G401.6 (cell line): ENCODE measurements around the gene TMCO4.
"Not testable (repeated sequence)": the region's sequence is repeated elsewhere in the genome, so short reads cannot be mapped to it uniquely, and the experiment has no call there.

Source experiments
- FAIRE-seq: peaks from 2 replicates; lab custom pipeline; 2012; peaks lifted over from hg19 to GRCh38; lab: Jason Lieb, UNC

The TMCO4 gene

DNA sequence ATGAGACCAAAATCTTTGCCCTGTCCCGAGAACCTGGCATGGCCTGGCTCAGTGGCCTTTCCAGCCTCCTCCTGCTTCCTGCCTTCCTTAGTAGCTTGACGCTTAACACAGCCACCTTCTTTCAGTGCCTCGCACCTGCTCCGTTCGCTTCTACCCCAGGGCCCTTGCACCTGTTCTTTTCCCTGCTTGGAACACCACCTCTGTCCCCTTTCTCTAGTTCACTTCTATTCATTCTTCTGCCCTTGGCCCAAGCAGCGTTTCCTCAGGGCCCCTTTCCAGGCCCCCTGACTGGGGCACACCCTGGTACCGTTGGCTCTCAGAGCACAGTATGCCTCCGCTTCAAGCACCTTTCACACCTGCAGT, 144.0 kb downstream of the TMCO4 start:
- no peak for FAIRE-seq

DNA sequence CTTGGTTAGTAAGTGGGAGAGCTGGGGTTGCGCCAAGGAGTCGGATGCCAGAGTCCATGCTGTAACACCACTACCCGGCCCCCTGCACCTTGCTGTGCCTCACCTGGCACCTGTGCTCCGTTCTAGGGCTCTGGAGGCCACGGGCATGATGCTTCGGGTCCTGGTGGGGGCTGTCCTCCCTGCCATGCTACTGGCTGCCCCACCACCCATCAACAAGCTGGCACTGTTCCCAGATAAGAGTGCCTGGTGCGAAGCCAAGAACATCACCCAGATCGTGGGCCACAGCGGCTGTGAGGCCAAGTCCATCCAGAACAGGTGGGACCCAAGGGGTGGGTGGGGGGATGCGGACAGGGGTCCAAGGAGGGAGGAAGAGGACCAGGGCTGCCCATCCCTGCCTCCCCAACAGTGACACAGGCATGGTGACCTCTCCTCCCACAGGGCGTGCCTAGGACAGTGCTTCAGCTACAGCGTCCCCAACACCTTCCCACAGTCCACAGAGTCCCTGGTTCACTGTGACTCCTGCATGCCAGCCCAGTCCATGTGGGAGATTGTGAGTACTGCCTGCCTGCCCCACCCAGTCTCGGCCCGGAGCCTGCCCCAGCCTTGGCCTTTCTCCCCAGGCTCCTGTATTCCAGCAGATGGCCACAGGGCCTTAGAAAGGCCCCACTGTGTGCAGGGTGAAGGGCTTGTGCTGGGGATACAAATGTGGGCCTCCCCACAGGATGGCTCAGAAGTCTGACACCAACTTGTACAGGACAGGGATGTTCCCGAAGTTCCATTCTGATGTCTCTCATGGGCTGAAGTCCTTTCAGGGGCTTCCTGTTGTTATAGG, 144.6 kb downstream of the TMCO4 start:
- no peak for FAIRE-seq

DNA sequence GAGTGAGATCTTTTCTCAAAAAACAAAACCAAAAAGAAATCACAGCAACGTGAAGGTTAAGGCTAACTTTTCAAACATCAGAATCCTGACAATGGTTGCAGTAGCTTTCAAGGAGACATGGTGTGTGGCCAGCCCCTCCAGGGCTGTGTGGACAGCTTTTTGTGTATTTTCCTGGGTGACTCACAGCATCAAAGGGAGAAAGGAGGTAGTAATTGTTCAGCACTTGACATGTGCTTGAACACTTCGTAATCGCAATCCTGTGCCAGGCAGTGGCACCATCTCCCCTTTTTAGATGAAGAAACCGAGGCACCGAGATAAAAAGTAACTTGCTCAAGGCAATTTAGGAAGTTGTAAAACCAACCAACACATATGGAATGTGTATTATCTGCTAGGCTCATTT, 145.3 kb downstream of the TMCO4 start:
- no peak for FAIRE-seq

DNA sequence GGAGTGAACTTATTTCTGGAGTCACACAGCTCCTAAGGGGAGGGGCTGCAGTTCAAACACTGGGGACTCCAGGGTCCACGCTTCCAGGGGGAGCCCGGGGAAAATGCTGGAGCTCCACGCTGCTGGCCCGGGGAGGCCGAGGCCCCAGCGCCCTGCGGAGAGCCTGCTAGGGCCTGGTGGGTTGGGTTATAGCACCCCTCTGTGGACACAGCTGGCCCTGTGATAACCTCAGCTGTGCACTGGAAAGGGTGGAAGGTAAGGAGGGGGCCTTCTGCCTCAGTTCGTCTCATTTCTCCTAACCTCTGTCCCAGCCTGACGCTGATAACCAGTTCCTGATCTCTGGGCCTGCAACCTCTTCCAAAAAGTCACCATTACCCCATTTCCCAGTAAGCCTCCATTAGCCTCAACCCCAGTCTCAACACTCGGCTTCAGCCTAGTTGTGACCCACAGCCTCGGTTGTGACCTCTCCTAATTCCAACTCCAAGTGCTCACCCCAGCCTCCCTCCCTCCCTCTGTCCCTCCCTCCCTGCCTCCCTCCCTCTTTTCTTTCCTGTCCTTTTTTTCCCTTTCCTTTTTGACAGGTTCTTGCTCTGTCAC, 148.5 kb downstream of the TMCO4 start:
- FAIRE-seq = no peak

DNA sequence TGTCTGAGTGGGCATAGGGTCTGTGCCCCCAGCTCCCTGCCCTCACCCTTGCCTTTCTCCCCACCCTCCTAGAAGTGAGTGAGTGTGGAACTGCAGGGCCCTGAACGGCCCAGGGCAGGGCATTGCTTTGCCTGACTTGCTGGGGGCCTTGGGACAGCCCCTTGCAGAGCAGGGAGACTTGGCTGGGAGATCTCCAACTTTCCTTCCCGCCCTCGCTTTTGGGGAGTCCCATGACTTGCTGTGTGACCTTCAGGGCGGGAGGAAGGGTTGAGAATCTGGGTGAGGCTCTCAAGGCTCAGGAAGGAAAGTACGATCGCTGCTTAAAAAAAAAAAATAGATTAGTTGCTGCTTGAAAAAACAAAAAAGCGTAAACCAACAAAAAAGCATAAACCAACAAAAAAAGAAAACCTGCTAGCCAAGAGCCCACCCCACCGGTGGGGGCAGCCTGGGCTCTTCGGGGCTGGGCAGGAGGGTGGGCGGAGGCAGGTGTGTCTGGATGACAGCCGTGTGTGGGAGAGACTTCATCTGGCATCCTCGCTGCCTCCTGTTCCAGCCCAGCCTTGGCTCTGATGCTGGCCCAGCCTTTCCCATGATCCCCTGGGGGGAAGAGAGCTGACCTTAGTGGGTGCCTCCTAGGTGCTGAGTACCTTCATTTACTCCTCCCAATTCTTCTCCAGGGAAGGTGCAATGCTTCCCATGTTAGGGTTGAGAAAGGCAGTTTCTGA, 149.1 kb downstream of the TMCO4 start:
- no peak for FAIRE-seq

DNA sequence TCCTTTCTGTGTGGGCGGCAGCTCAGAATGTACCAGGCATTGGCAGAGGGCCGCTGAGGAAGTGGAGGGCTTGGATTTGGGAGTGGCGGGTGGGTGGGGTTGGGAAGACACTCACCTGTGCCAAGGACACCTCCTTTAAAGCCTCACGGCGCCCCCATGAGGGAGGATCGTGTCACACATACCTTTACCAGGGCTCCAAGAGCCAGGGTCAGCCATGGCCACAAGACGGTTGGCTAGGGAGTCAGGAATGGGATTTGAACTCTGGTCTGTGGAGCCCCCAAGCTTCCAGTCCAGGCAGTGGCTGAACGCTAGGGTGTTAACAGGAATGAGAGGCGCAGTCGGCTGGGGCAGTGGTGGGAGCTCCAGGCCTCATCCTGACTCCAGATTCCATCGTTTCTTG, 151.0 kb downstream of the TMCO4 start:
- FAIRE-seq = no peak

DNA sequence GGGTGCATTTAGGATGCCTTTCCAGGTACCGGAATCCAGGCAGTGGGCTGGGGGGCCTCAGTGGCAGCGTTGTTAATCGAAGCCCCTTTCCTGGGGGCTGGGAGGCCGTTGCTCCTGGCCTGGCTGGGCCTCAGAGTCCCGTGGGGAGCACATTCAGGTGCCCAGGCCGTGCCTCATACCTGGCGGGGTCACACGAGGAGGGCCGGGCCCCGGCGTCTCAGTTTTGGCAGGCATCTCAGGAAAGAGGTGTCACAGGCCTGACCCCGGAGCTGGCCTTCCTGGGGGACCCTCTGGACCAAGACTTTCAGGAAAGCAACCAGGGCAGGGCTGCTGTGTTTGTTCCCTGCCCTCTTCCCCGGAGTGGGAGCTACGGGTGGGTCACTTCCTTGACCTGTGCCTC, 151.5 kb downstream of the TMCO4 start:
- FAIRE-seq = no peak

DNA sequence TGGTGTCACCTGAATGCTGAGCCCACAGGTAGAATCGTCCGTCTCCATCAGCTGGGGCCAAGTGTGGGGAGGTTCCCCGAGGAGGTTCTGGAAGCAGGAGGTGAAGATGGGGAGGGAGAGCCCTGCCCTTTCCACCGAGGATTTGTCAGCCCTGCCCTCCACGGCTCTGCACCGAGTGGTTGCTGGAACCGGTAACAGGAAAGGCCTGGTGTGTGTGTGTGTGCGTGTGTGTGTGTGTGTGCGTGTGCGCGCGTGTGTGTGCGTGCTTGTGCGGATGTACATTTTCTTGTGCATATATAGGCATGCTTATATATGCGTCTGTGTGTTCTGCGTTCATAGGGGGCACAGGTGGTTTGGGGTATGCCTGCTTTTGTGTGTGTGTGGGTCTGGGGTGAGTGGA, 152.1 kb downstream of the TMCO4 start:
- no peak for FAIRE-seq

DNA sequence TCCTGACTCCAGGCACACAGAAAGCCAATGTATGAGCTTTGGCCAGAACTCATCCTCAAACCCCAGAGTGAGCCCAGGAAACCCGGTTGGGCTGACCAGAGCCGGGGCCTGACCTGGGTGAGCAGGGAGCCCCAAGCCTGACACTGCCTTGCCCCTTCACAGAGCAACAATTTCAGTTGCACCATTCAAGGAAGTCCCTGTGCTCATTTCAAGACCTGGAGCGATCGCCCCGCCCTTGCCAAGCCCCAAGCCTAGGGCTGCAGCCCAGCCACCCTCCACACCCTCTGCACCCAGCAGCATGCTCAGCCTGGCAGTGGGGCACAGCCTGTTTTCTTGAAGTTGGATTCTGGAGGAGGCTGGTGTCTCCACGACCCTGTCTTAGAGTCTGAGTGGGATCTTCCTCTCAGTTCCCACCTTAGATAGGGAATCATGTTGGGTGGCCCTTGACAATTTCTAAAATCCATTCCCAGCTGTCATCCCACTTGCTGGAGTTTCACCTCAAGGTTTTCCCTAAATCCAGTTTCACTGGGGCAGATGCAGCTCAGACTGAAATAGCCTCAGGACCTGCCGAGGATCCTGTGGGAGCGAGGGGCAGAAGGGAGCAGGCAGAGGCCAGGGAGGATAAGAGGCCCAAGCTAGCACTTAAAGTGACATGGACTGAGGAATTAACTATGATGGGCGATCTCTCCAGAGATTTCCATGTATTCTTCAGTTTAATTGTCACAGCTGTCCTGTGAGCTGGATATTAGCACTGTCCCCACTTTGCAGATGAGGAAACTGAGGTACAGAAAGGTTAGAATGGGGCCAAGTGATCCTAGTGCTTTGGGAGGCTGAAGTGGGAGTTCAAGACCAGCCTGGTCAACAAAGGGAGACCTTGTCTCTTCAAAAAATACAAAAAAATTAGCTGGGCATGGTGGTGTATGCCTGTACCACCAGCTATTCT, 153.1 kb downstream of the TMCO4 start:
- FAIRE-seq = no peak

DNA sequence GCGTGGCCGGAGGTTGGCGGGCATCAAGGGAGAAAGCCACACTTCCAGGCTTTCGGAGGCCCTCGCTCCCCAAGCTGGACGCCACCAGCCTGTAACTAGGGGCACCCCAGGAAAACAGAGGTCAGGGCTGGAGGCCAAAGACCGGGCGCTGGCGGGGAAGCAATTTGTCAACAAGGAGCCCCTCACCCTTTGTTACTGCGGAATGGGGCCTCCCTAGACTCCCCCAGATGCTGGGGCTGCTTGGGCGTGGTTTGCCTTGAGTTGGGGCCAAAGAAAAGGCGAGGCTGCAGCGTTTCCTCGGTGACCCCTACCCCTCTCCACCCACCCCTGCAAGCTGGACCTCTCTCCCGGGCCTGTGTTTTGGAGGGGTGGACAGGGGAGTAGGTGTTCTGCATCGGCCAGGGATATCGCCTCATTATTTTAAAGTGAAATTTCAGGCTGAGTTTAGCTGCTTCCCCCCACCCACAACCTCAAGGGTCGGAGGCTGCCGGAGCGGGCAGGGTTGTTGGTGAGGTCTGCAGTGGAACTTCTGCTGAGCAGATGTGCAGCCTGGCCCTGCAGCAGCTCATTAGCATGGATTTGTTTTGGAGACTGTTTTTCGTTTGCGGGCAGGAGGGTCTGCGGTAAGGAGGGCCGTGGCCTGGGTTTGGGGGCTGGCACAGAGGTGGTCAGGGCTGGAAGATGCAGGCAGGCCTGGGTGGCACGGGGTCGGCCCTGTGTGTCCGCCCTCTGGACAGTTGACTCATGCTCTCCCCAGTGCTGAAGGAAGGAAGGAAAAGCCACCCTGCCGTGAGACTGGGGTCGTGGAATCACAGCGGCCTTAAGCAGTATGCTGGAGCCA, 154.1 kb downstream of the TMCO4 start:
- no peak for FAIRE-seq

DNA sequence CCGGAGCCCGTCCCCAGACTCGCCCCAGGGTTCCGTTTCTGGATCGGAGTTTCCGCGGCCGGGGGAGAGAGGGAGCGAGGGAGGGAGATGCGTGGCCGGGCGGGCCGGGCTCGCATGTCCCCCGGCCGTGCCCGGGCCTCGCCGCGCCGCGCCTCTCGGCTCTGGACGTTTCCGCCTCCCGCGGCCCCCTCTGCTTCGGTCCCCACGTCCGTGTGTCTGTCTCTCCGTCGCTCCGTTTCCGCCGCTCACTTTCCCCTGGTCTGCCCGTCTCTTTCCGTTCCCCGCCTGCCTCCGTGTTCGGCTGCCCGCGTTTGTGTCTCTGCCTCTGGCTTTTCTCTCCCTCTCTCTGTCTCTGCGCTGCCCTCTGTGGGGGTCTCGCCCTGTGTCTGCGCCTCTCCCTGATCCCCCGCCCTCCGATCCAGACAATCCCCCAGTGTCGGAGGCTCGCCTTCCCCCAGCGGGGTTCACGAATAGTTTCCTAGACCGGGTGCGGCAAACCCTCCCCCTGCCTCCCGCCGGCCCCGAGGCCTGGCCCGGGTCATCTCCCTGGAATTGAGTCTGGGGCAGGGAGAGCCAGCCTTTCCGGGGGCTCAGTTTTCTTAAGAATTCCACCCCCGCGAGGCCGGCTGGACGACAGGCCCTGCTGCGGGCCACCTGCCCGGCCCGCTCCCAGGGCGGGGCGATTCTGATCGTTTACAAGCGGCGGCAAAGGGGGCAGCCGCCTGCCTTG, 154.9 kb downstream of the TMCO4 start:
- FAIRE-seq = no peak

DNA sequence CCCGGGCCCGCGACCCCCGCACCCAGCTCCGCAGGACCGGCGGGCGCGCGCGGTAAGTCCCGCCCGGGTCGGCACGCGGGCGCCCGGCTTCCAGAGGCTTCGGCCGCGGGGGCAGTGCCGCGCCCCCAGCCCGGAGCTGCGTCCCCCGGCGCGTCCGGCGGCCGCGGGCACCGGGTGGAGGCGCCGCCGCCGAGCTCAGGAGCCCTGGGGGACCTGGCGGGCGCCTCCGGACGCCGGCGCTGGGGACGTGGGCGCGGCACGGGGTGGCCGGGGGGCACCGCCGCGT, 155.4 kb downstream of the TMCO4 start:
- FAIRE-seq = no peak

DNA sequence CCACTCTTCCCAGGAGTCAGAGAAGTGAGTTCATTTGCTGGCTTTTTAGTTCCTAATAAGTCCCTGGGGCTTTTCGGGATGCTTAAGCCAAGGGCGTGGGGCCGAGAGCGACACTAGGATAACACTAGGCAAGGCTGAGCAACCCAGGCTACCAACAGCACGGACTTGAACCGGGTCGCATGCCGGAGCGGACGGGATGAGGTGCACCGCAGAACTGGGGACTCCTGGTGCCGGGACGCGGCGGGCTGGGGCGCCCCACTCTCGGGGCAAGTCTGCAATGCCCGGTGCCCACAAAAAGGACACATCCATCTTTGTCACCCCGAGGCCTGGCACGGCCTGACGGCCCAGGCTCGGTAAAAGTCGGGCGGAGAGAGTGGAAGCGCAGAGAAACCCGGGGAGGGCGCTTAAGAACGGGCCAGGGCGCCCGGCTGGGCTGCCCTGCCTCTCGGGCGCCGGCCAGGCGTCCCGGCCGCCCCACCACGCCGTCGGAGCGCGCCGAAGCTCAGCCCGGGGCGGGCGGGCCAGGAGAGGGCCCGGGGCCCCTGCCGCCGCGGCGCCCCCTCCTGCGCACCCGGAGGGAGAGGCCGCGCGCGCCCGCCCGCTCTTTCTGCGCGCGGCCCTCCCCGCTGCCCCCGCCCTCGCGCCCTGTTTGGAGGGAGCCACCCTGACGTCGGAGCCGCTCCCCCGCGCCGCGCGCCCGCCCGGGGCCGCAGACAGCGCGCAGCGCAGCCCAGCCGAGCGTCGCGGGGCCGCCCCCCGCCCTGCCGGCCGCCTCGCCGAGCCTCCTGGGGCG, 155.9 kb downstream of the TMCO4 start, which contains the start of gene NBL1:
Gene NBL1 (plus strand): TSS at position 710 of the 793 bp plus-strand sequence. CDS start 10,720 bp downstream, outside the sequence.
- no peak for FAIRE-seq

DNA sequence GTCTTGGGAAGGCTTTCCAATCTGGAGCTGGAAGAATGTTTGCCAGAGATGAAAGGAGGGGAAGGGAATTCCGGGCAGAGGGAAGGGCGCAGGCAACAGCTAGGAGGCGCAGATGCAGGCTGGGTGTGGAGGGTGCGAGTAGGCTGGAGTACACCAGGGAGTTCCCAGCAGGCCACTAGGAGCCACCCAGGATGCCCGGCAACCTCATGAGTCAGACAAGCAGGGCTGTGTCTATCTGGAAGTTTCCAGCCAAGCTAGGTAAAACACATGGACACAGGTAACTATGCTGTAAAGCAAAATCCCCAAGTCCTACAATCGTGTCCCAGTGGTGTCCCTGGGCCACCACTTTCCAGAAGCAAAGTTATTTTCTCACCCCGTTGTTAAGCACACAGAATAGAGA, 156.6 kb downstream of the TMCO4 start:
- no peak for FAIRE-seq

DNA sequence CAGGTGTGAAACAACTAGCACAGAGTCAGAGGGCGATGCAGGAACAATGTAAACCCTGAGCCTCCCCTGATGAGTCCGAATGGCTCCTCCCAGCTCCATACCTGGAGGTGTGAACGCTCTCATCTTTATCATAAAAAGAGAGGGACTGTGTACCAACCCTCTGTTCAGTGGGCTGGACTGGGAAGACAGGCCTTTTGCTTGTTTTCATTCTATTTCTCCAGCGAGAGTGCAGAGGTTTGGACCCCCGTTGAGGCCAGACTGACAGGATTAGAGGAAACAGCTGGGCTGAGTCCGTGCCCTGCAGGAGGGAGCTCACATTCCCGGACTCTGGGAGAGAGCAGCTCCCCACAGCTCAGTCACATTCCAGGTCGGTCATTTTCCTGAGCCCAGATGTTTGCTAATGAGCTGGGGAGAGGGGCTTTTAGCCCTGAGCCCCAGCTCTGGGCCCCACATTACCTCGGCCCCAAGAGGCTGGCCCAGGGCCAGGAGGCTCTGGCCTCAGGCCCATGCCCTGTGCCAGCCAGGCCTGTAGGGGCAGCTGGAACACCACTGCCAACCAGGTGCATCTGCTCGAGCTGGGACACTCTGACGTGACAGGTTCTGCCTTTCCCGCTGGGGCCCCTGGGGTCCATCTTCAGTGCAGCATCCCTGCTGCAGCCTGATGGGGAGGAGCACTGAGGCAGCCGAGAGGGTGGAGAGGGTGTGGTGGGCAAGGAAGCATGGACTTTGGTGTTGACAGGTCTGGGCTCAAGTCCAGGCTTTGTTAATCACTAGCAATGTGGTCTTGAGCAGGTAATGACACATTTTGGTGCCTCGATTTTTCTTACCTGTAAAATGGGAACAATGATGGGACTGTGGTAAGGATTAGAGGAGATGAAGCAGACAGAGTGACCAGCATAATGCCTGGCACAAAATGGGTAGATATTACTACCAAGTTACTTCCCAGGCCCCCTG, 159.1 kb downstream of the TMCO4 start:
- no peak for FAIRE-seq

DNA sequence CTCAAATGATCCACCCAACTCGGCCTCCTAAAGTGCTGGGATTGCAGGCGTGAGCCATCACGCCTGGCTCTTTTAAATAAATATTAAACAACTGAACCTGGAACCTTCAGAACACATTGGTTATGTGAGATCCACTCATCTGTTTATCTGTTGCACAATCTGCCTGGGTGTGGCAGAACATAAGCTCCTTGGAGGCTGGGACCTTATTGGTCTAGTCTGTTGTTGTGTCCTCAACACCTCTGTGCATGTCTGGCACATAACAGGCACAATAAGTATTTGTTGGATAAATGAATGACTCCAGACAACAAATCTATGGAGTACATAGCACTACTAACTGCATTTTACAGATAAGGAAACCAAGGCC, 159.7 kb downstream of the TMCO4 start:
- no peak for FAIRE-seq

DNA sequence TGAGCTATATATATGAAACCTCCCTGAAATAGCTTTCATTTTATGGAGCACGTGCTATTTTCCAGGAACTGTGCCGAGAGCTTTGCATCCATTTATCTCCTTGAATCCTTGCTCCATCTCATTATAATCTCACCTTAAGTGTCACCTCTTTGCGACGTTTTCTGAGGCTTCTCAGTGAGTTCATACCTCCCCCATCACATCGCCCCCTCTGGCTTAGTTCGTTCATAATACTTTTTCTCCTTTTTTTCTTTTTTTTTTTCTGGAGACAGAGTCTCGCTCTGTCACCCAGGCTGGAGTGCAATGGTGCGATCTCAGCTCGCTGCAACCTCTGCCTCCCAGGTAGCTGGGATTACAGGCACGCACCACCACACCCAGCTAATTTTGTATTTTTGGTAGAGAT, 160.5 kb downstream of the TMCO4 start:
- FAIRE-seq = not testable (repeated sequence)

DNA sequence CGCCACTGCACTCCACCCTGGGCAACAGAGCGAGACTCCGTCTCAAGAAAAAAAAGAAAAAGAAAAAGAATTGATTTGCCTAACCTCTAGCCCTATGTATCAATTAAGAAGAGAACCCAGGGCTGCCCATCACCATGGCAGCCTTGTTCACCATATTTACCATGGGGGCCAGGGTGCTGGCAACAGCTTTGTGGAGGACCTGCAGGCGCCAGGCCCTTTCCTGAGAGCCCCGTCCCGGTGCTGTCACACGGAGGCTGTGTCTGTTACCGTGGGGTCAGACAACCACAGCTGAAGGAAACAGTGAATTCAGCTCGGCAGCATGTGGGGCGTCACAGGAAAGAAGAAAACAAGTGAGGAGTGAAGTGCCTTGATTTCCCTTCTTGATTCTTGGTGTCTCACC, 162.1 kb downstream of the TMCO4 start:
- FAIRE-seq = no peak

DNA sequence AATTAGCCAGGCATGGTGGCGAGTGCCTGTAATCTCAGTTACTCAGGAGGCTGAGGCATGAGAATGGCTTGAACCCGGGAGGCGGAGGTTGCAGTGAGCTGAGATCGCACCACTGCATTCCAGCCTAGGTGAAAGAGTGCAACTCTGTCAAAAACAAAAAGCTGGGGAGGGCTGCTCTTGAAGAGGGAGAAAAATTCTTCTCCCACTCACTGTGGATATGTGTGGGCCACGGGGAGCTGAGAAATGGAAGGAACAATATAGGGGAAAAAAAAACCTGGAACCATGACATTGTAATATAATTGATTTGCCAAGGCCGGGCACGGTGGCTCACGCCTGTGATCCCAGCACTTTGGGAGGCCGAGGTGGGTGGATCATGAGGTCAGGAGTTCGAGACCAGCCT, 163.0 kb downstream of the TMCO4 start:
- not testable (repeated sequence) for FAIRE-seq
